Activated CD8-positive, alpha-beta memory T cell treated with anti-CD3 and anti-CD28 coated beads for 48 hours (primary cell): ENCODE measurements around the gene KLHL5.
"Not testable (repeated sequence)": the region's sequence is repeated elsewhere in the genome, so short reads cannot be mapped to it uniquely, and the experiment has no call there.

Experiments used
- DNase-seq, 3 experiments: peaks; one replicate each; pipeline ENCODE4 v3.0.0-alpha.2; 2020; ENCODE audit warnings: low read depth in 2 of 3, low spot score in 2 of 3

Gene KLHL5, protein sequence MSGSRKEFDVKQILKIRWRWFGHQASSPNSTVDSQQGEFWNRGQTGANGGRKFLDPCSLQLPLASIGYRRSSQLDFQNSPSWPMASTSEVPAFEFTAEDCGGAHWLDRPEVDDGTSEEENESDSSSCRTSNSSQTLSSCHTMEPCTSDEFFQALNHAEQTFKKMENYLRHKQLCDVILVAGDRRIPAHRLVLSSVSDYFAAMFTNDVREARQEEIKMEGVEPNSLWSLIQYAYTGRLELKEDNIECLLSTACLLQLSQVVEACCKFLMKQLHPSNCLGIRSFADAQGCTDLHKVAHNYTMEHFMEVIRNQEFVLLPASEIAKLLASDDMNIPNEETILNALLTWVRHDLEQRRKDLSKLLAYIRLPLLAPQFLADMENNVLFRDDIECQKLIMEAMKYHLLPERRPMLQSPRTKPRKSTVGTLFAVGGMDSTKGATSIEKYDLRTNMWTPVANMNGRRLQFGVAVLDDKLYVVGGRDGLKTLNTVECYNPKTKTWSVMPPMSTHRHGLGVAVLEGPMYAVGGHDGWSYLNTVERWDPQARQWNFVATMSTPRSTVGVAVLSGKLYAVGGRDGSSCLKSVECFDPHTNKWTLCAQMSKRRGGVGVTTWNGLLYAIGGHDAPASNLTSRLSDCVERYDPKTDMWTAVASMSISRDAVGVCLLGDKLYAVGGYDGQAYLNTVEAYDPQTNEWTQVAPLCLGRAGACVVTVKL

DNA sequence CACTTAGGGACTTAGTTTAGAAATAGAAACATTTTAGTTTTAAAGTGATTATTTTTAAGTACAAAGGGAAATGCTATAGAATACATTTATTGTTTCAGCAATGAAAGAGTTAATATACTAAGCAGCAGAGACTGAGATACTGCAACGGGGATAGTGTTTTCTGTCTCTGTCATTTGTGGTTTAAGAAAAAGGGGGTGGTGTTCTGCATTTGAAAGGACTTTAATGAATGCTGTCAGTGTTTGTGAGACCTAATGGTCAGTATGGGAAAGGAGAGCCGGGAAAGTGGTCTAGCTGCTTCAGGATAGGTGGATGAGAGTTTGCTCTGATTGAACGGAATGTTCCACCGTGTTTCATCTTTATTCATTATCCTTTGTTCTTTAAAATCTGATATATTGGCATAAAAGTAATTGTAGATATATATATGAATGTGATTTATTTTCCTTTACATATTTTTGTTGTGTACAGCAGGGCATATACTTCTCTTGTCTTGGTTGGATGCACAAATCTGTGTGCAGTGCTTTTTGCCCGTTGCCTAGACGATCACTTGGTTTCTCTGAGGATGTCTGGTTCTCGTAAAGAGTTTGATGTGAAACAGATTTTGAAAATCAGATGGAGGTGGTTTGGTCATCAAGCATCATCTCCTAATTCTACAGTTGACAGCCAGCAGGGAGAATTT lies at the start of gene KLHL5:
KLHL5 (plus strand) TSS at position 139 of the 676 bp plus-strand sequence; CDS start at position 560, 421 bp downstream.
- no peak for DNase-seq

DNA sequence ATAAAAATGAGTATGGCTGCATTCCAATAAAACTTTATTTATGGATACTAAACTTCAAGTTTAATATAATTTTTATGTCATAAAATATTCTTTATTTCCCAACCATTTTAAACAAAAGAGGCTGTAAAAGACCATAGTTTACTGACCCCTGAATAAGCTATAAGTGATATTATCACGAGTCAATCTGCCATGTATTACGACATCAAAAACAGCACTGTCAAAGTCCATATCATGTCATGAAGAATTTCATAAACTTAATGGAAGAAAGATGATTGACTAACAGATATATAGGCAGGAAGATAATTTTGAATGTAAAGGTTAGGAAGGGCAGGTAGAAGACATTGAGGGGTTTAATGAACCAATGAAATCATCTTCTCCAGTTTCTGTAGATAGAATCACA lies 48.0 kb upstream of the KLHL5 start:
- DNase-seq = no peak

DNA sequence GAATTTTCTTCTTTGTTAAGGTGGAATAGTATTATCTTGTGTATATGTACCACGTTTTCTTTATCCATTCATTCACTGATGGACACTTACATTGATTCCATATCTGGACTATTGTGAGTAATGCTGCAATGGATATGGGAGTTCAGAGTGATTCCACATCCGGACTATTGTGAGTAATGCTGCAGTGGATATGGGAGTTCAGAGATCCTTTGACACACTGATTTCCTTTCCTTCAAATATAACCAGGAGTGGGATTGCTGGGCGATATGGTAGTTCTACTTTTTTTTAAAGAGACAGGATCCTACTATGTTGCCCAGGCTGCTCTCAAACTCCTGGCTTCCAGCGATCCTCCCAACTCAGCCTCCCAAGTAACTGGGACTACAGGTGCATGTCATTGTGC lies 41.9 kb upstream of the KLHL5 start:
- DNase-seq = no peak

DNA sequence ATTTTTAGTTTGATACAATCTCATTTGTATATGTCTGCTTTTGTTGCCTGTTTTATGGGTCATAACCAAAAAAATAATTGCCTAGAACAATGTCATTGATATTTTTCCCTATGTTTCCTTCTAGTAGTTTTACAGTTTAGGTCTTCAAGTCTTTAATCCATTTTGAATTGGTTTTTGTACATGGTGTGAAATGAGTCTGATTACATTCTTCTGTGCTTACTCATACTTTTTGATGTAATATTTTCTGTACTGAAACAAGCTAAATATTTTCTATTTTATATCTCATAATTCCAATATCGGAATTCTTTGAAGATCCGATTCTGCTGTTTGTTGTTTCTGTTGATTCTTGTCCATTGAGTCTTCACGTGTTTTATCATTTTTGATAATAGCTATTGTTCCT lies 40.4 kb upstream of the KLHL5 start:
- DNase-seq = no peak

DNA sequence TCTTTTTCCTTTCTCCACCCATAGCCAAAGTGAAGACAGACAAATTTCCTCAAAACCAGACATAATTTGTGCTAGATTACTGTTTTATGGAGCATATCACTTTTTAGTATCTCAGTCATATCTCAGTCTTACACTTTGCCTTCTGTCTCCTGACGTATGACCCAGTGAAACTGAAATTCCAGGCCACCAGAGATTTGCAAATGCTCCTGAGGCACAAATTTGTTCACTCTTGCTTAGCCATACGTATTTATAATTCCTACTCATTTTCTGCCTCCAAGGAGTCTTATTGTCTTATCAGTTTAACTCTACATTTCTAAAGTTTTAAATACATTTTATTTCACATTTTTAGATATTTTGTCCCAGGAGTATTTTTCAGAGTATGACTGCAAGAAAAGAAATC lies 39.8 kb upstream of the KLHL5 start:
- no peak for DNase-seq

DNA sequence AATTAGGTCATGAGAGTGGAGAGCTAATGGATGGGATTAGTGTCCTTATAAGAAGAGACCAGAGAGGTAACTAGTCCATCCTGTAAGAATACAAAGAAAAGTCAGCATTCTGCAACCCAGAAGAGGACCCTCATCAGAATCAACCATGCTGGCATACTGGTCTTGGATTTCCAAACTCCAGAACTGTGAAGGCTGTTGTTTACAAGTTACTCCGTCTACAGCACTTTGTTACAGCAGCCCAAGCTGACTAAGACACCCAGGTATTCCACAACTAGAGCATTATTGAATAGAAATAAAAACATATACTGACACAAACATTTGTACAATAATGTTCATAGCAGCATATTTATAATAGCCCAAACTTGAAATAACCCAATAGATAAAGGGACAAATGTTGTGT lies 39.0 kb upstream of the KLHL5 start:
- DNase-seq = no peak

DNA sequence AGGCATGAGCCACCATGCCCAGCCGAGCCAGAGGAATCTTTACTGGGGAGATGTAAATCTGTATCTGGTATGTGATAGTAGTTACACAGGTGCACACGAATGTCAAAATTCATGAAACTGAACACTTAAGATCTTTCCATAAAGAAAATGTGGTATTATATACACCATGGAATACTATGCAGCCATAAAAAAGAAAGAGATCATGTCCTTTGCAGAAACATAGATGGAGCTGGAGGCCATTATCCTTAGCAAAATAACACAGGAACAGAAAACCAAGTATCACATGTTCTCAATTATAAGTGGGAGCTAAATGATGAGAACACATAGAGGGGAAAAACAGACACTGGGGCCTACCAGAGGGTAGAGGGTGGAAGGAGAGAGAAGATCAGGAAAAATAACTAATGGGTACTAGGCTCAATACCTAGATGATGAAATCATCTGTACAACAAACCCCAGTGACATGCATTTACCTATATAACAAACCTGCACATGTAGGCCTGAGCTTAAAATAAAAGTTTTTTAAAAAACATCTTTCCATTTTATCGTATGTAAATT lies 37.6 kb upstream of the KLHL5 start:
- DNase-seq = no peak

DNA sequence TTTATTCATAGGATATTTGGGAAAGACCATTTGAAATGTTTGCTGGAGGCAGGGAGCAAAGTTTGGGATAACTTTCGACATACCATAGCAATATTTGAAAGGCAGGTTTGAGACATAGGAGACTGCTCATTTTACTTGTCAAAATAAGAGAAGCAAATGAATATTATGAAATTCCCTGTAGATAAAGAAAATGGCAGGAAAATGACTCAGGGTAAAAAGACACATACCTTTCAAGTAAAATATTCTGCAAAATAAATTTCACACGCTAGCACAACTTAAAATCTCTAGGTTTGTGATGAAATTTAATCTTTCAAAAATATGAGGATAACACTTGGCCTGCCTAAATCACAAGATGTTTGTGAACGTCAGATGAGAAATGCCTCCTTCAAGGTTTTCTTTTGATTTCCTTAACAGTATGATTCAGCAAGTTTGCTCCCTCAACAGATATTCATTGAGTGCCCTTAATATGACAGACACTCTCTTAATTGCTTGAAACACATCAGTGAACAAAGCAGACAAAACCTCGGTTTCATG lies 36.4 kb upstream of the KLHL5 start:
- no peak for DNase-seq

DNA sequence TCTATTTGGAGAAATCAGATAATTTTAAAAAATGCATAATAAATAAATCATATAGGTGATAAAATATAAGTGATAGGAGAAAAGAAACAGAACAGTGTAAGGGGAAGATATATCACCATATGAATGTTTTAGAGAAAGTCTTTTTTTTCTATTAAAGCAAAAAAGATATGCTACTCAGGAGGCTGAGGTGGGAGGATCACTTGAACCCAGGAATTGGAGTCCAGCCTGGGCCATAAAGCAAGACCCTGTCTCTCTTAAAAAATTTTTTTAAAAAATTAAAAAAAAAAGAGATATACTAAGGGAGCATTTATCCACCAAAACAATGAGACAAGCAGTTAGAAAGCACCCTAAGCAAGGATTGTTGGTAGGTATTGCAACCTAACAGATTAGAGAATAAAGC lies 35.9 kb upstream of the KLHL5 start:
- no peak for DNase-seq

DNA sequence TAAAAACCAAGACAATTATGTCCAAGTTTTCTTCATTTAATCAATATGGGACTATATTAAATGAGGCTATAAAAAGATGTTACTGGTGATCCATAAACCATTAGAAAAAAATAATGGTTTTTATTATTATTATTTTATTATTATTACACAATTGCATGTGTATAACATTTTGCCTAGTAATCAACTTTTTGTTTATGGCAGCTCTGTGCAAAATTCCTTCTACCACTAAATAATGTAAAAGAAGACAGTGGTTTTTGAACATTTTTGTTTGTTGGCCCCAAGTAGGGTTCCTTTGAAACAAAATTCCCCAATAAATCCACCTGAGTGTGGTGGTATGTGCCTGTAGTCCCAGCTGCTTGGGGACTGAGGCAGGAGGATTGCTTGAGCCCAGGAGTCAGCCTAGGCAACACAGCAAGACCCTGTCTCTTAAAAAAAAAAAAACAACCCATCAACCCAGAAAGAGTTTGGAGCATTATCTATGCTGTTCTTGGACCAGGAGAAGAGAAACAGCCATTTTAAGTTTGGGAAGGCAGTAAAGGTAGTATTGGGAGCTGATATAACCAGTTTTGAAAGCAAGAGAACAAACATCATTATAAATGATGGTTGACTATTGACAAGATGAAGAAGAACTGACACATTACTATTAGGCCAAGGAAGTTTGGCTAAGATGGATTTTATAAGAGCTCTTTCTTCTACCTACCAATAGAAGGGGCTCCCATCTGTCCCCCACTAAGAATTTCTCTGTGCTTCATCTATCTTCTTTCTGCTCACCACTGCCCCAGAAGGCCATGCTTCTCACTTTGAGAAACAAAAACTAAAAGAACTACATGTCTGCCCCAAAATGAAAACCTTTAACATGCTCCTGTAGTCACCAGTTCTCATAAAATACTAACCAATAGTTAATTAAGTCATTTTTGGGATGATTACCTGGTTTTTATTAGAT lies 32.0 kb upstream of the KLHL5 start:
- DNase-seq = no peak

DNA sequence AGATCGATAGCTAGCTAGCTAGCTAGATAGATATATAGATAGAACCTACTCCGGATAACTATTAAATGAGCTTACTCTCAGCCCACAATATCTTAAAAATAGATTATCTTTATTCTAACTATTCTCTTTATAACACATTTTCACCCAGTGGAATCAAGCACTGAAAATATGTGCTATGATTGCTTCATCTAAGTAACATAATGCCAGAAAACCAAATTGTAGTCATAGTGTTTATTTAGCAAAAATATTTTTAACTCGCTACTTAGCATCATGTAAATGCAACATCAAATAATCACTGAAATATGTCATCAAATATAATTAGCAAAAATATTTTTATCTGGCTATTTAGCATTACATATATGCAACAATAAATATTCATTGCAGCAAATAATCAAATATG lies 31.3 kb upstream of the KLHL5 start:
- DNase-seq = no peak

DNA sequence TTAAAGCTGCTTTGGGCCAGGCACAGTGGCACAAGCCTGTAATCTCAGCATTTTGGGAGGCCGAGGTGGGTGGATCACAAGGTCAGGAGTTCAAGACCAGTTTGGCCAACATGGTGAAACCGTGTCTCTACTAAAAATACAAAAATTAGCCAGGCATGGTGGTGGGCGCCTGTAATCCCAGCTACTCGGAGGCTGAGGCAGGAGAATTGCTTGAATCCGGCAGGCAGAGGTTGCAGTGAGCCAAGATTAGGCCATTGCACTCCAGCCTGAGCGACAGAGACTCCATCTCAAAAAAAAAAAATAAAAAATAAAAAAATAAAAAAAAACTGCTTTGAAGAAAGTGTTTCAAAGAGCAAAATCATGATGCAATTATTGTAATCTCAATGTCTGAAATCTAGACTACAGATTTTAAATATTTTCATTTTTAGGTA lies 30.4 kb upstream of the KLHL5 start:
- DNase-seq = not testable (repeated sequence)

DNA sequence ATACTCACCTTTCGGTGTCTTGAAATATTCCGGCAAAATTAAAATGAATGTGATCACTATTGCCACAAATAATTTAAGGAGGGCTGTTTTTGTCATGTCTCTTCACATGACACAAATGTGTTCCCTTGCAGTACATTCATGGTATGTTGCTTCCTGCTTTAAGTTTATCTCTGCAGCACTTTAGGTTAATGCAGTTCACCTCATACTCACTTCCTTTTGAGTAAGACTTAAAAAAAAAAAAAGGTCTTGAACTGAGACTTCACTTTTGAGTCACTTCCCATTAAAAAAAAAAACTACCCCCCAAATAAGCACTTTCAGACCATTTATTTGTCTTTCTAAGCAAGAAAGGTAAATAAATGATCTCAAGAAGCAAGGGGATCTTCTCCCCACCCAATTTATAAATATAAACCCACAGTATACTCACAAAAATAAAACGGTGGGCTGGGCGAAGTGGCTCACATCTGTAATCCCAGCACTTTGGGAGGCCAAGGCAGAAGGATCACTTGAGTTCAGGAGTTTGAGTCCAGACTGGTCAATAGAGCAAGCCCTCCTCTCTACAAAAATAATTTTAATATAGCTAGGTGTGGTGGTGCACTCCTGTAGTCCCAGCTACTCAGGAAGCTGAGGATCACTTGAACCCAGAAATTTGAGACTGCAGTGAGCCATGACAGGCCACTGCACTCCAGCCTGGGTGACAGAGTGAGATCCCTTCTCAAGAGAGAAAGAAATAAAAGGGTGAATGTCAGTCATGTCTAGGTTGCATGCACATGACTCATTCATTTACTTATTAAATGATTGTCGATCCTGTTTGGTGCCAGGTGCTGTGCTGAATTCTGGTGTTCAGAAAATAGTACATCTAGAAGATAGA lies 29.6 kb upstream of the KLHL5 start, which contains the start of gene TMEM156:
TMEM156 (minus strand) TSS at position 192 of the 868 bp plus-strand sequence; CDS start at position 96, 96 bp downstream.
- no peak for DNase-seq

DNA sequence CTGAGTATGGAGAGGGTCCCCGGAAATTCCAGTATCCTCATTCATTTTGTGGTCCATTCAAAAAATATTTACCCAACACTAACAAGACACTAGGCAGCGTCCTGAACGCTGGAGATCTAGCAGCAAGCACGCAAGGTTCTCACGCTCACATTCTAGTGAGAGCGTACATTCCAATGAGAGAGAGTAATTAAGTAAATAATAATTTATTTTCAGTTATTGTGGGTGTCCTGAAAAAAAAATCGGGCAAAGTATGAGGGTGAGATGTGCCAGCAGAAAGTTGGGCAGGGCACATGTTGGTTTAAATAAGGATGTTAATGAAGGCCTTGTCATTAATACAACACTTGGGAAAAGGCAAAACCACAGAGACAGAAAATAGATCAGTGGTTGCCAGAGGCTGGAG lies 25.9 kb upstream of the KLHL5 start:
- DNase-seq = no peak

DNA sequence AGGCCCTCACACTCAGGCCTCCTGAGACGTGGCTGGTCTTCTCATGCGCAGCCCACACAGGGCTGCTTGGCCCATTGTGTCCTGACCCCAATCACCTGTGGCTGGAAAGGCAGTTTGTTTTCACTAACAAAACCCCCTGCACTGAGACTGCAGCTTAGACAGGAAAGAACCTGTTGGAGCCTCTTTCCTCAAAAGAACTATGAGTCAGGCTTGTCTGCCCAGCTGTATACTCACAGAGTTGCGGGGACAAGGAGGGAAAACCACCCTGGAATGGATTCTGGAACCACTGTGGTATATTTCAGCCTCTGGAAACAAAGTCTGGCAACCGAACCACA lies 24.6 kb upstream of the KLHL5 start:
- no peak for DNase-seq

DNA sequence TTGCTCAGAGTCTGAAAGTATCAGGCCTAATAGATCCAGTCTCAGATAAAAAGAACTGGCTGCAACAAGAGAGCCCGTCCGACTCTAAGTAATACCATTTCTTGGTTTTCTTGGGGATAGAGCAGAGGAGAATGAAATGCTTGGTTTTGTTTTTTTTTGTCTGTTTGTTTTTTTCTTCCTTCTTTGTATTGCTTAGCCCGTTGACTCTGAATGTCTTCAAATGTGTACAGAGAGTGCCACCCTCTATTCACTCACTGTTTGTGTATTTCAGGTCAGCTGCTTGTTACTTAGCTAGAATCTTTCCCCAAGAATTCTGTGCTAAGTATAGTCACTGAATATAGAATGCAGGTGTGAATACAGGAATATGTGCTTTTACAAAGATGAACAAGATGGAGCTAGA lies 24.1 kb upstream of the KLHL5 start:
- DNase-seq = no peak

DNA sequence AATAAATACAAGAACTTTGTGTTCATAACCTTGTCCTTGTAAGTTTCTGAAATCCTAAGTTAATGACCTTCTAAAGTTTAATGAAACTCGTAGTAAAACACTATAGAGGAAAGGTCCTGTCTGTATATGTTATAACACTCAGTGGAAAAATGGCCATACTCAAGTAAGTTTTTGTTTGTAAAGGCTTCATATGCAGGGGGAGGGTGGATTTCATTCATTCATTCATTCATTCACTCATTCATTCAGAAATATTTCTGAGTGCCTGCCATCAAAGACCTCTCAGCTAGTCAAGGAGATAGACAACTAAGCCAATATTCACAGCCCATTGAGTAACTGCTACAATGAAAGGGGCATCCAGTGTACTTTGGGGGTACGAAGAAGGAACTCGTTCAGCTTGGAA lies 22.9 kb upstream of the KLHL5 start:
- DNase-seq = no peak

DNA sequence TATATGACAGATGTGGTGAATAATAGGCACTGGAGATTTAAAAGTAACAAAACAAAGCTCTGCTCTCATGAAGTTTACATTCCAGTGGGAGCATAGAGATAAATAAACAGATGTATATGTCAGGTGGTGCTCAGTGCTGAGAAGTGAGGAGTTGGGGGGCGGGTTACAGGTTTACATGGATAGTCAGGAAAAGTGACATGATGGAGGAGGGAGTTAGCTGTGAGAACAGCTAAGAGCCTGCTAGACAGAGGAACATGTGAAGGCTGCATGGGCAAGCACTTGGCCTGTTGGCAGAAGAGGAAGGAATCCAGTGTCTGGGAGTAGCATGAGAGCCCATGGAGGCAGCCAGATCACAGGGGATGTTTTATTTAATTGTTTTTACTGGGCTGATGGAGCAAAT lies 19.7 kb upstream of the KLHL5 start:
- DNase-seq = no peak

DNA sequence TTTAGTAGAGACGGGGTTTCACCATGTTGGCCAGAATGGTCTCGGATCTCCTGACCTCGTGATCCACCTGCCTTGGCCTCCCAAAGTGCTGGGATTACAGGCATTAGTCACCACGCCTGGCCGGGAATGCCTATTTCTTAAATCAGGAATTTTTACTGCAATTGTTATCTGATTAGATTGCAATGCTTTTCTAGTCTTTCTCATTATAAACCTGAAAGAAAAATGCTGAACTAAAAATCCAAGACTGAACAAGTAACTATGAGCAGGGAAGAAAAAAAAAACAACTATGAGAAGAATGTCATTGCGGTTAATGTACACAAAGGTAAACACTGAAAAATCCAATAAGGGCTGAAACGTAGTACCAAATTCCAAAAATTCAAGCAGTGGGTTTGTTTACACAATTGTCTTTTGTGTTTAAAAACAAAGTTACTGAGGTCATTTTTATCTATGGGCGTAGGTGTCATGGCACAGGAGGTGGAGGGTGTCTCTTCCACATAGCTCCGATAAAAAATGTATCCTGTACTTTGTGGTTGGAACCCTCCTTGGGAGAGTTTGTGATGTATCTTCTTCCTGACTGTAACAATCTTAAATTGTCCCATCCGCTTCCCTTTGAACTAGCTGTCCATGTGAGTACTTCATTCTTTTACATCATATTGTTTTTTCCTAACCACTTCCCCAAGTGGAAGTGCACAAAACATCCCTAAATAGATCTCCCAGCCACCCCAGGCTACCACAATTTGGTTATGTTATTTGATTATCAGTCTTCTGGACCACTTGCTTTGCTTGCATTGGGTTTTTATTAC lies 18.8 kb upstream of the KLHL5 start:
- DNase-seq = no peak
